ENCODE results near the gene DAB1.

Gene DAB1

DNA sequence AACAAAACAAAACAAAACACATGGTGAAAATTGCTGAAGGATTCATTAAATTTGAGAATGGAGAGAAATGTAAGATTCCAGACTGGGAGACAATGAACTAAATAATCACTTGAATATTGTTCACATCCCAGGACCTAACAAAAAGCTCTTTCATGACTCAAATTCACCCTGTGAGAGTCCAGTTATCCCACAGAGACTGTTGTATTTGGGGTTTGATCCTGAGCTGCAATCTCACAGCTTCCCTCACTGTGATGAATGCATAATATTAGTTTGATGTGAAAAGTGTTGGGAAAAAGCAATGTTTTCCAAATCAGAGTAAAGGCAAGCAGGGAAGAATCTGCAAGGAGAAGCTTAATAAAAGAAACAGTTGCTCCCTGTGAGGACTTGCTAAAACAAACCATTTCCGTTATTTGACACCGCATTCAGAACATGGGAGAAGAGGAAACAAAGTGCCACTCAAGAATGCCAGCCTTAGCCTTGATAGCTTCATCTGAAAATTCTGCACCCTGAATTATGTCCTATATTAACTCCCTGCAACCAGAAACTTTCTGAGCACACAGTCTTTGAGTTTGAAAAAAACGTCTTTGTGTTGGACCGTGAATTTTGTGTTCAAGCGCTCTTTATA is 208.8 kb downstream of the DAB1 start:
- DNase-seq: no peak

DNA sequence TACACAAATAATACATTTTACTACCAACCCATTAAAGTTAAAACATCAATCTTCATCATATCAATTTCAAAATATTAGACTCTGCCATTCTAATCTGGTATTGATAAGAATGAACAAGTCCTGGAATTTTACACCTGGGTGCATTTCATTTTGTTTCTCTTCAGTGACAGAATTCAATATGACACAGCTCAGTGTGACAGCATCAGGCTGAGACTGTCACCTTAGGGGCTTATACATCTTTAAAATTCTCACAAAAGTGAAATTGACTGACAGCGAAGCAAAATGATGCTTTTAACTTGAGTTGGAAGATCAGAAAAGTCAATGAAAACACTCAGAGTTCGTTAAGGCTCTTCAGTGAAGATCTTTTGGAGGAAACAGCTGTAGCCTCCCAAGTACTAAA is 213.0 kb downstream of the DAB1 start:
- DNase-seq: no peak

DNA sequence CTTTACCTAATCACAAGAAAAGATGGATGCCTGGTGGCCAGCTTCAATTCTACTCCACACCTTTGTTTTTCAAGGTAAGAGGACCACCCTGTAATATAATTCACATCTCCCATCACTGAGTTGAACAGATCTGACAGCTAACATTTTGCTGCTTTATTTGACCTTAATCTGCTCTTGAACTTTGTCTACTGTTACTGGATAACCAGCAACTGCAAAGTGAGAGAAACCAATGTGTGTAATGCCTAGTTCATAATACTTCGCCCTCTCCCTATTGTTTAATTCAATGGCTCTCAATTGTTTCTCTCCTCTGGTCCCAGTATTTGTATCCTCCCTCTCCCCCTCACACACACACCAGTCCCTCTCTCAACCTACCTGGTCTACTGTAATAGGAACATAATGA is 214.4 kb downstream of the DAB1 start:
- DNase-seq: no peak

DNA sequence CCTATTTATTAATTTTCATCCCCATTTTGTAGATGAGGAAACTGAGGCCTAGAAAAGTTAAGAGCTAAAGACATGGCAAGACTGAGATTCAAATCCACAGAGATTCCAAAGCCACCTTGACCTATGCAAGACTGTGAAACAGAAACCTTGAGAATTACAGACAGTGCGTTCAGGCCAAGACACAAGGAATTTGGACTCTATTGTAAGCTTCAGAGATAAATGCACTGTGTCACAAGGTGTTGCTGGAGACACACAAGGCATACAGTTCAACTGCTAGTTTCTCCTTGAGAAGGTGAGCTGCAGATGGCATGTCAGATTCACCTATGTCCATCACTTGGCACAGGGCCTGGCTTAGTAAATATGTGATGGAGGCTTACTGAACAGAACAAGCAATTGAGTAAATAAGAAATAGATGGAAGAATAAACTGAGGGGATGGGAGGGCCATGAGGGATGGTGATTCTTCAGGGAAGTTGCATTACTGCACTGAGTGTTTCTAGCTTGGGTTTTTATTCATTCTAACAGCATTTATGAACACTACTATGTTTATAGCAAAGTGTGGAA is 215.0 kb downstream of the DAB1 start:
- no peak for DNase-seq

DNA sequence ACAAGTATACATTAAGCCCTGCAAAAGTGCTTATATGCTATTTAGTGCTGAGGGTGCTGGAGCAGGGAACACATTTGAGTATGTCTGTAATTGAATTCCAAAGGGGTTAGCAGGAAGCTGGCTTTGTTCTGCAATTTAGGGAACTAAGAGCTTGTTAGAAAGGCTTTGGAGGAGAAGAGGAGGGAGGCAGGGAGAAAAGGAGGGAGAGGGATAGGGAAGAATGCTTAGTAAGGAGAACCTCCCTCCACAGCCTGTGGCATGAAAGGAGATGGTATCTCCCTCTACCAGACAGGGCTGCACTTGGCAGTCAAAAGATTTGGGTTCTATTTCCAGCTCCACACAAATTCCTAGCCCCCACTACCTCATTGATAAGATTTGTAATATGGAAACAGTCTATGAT is 217.8 kb downstream of the DAB1 start:
- no peak for DNase-seq

DNA sequence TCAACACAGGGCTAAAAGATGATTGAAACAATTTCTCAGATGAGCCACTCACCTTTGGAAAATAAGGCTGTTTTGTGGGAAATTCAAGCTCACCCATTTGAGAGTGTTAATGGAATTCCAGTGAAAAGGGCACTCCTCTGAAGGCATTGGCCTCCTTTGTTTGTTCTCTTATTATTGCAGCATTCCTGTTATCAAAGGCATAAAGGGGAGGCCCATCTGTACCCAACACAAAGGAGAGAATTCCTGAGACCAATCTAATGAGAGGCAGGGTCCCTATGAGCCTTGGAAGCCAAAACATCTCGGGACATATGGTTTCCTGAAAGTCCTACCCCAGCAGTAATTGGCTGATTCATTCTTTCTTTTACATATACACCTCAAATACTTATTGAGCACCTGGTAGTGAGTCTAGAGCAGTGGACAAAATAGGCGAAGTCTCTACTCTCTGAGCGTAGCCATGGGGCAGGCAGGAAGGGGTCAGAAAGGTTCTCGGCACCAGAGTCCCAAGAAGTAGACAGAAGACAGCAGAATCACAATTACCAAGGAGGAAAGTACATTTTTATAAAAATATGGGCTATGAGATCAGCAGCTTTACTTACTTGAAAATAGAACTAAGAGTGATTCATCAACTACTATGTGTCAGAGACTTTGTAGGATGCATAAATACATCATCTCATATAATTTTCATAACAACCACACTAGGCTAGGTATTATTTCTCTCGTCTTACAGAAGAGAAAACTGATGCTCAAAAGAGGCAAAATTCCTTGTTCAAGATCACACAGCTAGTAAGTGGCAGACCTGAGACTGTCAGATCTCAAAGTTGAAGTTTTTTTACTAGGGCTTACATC is 218.7 kb downstream of the DAB1 start:
- no peak for DNase-seq

DNA sequence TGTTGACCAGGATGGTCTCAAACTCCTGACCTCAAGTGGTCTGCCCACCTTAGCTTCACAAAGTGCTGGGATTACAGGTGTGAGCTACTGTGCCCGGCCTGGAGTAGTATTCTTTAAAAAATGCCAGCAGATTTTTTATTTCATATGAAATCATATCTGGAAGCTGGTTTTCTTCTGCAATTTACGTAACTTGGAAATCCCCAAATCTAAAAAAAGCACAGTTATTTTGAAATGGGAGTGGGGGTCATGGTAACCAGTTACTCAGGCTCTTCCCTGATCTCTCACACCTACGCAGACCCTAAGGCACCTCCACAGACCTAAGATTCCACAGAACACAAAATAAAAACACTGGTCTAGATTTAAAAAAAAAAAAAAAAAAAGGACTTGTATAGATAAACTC is 219.8 kb downstream of the DAB1 start:
- no peak for DNase-seq

DNA sequence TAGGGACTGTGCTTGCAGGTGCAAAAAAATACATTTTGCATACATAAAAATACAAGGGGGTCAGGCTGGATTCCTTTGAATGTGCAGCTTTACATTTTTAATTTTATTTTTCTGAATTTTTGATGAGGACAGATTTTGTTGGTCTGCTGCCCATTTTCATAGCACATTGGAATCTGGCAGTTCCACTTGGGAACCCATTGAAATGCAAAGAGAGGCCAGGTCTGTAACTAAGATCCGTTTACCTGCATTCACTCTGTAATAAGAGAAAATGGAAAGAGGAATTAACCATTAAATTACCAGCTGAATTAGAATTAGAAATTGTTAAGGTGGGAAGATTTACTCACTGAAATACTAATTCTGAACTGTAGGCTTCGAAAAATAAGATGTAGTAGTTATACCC is 221.6 kb downstream of the DAB1 start:
- DNase-seq: no peak

DNA sequence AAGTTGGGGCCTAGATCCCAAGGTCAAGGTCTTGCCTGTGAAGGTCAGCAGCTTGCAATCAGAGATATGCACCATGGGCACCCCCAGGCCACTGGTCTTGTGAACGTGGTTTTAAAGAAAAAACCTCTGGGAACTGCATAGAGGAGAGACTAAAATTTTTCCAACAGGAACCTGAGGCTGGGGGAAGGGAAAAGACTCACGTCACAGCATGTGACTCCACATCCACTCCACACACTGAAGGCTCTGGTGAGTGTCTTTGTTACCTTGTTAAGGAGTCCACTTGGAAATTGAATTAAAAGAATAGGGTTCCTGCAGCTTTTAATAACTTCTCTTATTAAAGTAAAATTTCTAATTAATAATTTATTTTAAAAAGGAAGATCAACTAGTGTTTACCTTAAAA is 224.9 kb downstream of the DAB1 start:
- no peak for DNase-seq

DNA sequence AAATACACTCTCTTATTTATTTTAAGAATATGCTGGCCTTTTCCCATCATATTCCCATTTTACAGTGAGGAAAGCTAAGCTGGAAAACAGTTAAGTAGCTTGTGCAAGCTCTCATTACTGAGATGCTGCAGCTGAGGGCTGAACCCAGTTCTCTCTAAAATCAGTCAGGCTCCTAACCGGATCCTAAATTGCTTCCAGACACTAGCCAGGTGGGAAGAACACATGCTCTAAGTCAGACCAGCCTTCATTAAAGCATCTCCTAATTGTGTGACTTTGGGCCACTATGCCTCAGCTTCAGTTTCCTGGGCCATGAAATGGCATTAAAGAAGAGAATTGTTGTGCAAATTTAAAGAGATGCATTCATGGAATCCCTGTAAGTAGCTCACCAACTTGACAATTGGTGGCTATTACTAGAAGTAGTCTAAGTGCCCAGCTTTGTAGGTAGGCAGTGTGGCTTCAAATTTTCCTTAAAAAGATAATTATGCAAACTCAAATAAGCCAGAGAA is 228.4 kb downstream of the DAB1 start:
- no peak for DNase-seq

DNA sequence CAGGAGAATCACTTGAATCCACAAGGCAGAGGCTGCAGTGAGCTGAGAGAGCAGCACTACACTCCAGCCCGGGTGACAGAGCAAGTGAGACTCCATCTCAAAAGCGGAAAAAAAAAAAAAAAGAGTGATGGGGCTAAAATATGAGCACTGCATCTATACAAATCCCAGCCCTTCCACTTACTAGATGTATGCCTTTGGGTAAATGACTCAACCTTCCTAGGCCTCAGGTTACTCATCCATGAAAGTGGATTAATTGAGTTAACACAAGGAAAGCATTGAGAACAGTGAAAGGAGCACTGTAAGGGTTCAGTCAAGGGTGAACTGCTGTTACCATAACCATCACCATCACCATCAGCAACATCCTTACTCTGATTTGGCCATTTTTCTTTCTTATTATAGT is 231.6 kb downstream of the DAB1 start:
- DNase-seq: no peak

DNA sequence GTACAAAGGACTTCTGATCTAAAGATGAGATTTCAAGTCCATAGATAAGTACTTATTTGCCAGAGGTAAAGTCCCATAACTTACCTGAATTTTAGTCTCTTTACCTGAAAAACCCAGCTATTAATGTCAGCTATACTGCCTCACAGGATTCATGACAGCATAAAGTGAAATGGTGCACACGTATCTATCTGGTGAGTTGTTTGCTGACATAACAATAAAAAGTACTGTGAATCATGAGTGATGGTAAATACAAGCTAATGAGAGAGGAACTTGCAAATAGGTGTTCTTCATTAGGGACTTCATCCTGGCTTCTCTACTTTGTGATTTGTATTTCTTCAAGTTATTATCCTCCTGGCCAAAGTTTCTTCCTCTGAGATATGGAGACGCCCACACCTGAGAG is 233.0 kb downstream of the DAB1 start:
- no peak for DNase-seq

DNA sequence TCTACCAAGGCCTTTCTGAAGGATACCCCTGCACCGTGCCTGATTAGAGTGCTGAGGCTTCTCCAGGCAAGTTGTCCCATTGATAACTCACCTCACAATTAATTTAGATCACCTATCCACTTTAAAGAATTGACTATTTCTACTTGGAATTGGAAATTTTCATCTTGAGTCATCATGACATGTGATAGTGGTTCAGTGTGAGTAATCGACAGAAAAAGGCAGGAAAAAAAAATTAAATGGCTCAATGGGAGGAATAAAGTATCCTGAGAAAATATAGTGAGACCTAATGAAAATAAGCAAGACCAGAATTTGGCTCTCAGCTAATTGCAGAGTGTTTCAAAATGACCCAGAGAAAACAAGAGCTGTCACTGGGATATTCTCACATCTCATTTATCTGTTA is 235.7 kb downstream of the DAB1 start:
- no peak for DNase-seq

DNA sequence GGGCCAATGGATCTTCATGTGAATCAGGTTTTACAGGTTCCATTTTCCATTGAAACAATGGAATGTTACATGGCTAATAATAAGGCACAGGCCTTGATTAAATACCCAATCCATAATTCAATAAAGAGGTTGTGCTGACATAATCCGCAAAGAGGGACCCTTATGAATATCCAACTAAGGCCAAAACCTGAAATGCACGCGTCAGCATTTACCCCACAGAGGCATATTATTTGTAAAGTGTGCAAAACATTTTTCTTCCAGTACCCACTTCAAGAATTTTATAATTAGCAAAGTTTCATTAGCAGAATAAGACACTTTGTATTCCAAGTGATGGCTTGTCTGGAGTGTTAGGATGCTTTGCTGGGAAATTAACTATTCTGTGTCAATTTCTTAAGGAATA is 237.4 kb downstream of the DAB1 start:
- DNase-seq: no peak

DNA sequence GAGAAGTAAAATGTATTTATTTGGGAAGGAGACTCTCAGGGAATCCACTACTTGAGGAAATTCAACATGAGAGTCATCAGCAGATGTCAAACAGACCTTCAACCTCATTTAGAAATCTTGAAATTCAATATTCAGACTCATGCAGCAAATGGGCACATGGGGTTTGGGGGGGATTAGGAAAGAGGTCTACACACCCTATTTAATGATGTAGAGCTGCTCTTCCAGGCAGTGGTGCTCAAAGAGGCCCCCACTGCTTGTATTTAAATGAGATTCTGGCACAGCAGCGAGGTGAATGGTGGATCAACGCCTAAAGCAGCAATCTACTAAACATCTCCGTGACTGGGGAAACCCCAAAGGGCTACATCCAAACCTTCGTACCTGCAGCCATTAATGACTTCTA is 244.9 kb downstream of the DAB1 start:
- DNase-seq: no peak

DNA sequence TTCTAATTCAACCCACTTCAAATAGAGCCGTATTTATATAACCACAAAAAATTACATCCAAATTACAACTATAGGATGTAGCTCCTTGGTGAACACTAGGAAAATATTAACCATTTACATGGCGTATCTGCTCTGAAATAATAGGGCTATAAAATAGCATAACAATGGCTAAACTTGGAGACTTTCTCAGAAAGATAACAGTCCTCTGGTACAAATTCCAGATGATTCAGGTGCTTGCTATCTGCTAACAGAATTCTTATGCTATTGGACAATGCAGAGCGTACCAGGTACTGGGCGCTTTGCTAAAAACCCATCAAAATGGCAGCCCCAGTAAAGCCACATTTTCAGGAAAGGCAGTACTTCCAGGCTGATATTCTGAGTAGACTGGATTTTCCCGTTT is 248.4 kb downstream of the DAB1 start:
- DNase-seq: no peak

DNA sequence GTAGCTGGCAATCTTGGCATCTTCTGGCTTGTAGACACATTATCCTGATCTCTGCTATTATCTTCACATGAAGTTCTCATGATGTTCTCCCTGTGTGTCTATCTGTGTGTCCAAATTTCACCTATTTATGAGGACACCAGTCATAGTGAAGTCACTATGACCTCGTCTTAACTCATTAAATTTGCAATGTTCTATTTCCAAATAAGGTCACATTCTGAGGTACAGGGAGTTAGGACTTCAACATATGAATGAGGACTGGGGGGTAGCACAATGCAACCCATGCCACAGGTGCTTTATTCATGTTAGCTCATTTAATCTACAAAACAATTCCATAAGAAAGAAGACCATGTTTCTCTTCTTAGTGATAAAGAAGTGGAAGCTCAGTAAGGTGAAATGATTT is 251.8 kb downstream of the DAB1 start:
- no peak for DNase-seq

DNA sequence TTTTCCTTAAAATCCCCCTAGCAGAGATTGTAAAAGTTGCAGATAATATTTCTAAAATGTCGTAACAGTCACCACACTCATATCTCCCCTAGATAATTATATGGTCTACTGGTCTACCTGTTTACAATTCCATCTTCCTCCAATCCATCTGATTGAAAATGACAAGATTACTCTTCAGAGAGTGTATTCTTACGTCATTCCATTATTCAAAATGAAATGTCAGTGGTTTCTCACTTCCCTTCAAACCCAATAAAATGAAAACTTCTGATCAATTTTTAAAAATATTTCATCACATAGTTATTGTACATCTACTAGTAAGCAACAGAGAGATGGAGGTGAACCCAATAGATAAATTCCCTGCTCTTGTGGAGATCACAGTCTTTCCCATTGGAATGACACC is 255.9 kb downstream of the DAB1 start:
- no peak for DNase-seq

DNA sequence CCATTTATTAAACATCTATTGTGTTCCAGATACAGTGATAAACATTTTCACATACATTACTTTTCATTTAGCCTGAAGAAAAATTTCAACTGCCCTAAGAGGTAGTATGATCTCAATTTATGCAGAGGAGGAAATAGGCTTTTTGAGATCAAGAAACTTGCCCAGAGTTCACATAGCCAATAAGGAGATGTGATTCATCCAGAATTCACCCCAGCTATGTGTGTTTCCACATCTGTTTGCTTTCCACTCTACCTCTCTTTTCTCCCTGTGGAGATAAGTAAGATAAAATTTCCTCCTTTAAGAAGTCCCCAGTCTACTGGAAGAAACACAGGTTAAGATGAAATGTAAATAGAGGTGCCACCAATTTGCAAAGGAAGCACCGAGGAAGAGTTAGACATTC is 258.3 kb downstream of the DAB1 start:
- no peak for DNase-seq

DNA sequence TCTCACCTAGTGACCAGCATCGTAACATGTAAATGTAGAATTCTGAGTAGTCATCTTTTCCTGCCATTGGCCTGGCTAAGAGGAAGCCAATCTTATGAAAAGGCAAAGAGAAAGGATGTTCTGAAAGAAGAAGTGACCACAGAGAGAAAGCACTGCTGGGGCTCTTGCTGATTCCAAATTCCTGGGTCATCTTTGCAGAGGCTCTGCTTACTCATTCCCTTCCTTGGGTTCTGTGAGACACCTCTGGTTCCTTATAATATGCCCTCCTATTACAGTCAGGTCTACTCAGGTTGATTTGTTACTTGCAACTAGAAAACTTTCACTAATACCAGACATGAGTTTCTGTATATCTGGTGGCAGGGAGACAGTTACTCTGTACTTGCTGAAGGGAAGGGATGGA is 259.3 kb downstream of the DAB1 start:
- DNase-seq: no peak

DNA sequence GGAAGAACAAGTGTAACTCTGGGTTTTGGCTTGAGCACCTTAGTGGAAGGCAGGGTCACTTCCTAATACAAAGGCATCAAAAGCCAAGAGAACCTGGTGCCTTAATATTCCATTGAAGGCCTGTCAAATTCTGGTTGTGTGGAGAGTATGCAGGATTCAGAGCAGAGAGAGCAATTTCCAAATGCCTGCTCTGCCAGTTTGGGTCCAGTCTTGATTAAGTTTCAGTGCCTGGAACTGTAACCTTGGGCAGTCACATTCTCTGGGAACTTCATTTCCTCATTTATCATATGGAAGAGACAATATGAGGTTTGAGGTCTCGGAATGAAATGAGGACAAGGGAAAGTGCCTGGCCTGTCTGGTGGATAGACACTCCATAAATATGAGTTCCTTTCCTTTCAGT is 260.1 kb downstream of the DAB1 start:
- DNase-seq: no peak

DNA sequence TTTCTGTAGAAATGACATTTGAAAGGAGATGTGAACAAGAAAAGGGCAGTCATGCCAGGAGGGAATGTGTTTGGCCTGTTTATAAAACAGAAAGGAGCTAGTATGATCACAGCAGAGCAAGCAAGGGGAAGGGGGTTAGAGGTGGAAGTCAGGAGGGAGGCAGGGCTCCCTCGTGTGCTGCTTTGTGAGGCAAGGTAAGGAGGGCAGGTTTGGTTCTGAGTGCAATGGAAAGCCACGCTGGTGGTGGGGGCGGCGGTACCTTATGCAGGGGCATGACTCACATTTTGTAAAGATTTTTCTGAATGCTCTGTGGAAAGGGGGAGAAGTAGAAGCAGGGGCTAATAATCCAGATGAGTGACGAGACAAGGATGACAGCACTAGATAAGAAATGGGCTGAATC is 260.5 kb downstream of the DAB1 start:
- no peak for DNase-seq

DNA sequence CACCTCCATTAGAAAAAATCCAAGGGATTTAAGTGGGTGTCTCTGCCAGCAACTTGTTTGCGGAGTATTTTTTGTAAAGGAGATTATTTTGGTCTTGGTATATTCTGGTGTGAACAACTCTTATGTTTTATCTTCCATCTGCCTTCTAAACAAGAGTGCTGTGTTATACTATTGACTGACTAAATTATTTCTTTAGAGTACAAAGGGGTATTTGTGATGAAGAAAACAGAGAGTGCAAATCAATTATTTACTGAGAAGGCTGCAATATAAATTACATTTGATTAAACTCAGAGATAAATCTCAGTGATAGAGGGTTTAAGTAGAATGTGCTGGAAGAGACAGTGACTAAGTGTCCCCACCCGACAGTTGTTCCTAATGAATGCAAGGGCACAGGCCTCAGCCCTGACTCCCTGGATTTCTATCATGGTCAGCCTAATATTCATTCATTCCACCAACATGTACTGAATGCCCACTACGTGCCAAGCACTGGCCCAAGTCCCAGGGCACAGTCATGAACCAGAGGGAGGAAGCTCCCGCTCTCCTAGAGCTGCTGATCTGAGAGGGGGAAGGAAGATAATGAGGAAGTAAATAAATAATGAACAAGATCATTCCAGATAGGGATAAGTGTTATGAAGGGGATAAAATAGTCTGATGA is 261.1 kb downstream of the DAB1 start:
- no peak for DNase-seq

DNA sequence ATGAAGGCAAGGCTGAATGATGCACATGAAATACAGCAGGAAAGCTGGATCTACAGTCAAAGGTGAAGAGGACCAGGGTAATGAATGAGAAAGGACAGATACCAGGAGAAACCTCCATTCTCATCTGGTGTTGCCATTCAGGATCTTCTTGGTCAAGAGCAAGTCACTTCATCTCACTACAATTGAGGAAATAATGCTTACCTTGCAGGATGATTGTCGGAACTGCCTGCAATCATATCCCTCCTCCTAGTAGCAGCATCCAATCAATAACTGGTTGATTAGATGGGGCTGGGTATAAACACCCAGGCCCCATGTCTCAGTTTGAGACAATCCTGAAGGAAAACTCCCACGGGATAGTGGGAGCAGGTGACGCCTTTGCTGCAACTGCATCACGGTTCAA is 263.3 kb downstream of the DAB1 start:
- DNase-seq: no peak

Measured in inflammatory macrophage (primary cell).